Measurements from ENCODE around the gene EXD3. TPM values are rescaled to one million over a fixed set of nuclear protein-coding genes. Genes with fewer than 3 reads are reported as not detected.

The EXD3 gene
- total RNA-seq, 4 donors from 2014 or later, result 2.8 to 16.8 (median 9.1) TPM

- Histone ChIP-seq H3K4me3 (peak overlapping the region in 1 of 4 donors; percentile 48), H3K27me3 (peaks cover 0 to 50% (median 0%) of the 10 kb centered on the region in 4 donors), H3K9me3 (no peaks in the 10 kb centered on the region), H3K4me1 (peaks cover 16 to 42% (median 31%) of the 10 kb centered on the region in 3 donors), H3K36me3 (peaks cover 0 to 43% (median 0%) of the 10 kb centered on the region in 3 donors), H3K27ac (no peak overlapping the region)
- TF ChIP-seq CTCF (IDR thresholded peaks at IDR 0.05) (no peak), POLR2A (IDR thresholded peaks at IDR 0.05) (no peak)
- no peak for DNase-seq
- 62 to 66% methylated on average over 2 to 7 of the region's 39 CpGs for WGBS, 2 donors
- intact Hi-C loops (cut with DNase I), result no loop called here
These were observed 141.4 kb downstream of the EXD3 start for GRCh38 chr9:137281345-137282116.

GRCh38 chr9:137280474-137281344, 142.3 kb downstream of the EXD3 start:
- H3K27me3 ChIP-seq, result peaks cover 0 to 50% (median 0%) of the 10 kb centered on the region in 4 donors
- peaks cover 24 to 50% (median 40%) of the 10 kb centered on the region in 3 donors for H3K4me1 ChIP-seq
- peak overlapping the region in 2 of 4 donors; percentile 16 to 48 for H3K4me3 ChIP-seq
- no peak for DNase-seq
- no peak overlapping the region for H3K27ac ChIP-seq
- TF ChIP-seq POLR2A (IDR thresholded peaks at IDR 0.05) (no peak), CTCF (IDR thresholded peaks at IDR 0.05) (peak; percentile 15 to 54 (median 24))
- intact Hi-C loops (cut with DNase I), result no loop called here
- H3K9me3 ChIP-seq, result no peaks in the 10 kb centered on the region
- 72 to 83% methylated on average over 8 to 18 of the region's 85 CpGs for WGBS, 2 donors
- H3K36me3 ChIP-seq, result peaks cover 0 to 43% (median 0%) of the 10 kb centered on the region in 3 donors

GRCh38 chr9:137279741-137280473, 143.1 kb downstream of the EXD3 start:
- H3K27ac ChIP-seq, result no peak overlapping the region
- H3K4me3 ChIP-seq, result no peak overlapping the region
- H3K4me1 ChIP-seq, result peaks cover 26 to 58% (median 44%) of the 10 kb centered on the region in 3 donors

More at GRCh38 chr9:137279741-137280473, 143.1 kb downstream of the EXD3 start:
- H3K9me3 ChIP-seq, result no peaks in the 10 kb centered on the region
- intact Hi-C loops (cut with DNase I), result no loop called here
- TF ChIP-seq CTCF (IDR thresholded peaks at IDR 0.05) (no peak), POLR2A (IDR thresholded peaks at IDR 0.05) (no peak)
- H3K36me3 ChIP-seq, result peaks cover 0 to 43% (median 0%) of the 10 kb centered on the region in 3 donors
- DNase-seq, result no peak
- 82 to 93% methylated on average over 16 to 22 of the region's 41 CpGs for WGBS, 2 donors
- H3K27me3 ChIP-seq, result peaks cover 0 to 50% (median 0%) of the 10 kb centered on the region in 4 donors
